Activated T-cell treated with anti-CD3 and anti-CD28 coated beads, Interleukin-2, amount 50 U/mL, for 72 hours (primary cell): ENCODE measurements around the gene OVCH1. TPM values are rescaled to one million over a fixed set of nuclear protein-coding genes. Genes with fewer than 3 reads are reported as not detected.
A peak's percentile ranks its signal among the peaks of the same experiment; 100 is the strongest.
"Not testable (repeated sequence)": the region's sequence is repeated elsewhere in the genome, so short reads cannot be mapped to it uniquely, and the experiment has no call there.

ENCODE experiments used
- ATAC-seq, 2 donors: fragments of 150-1000 bp; cut with Tn5 transposase; replicated peaks in 1 of 2; 2 replicates each; pipeline ENCODE4 v1.10.0; 2021; ENCODE audit warnings: moderate library complexity in 2 of 2, mild to moderate bottlenecking in 1 of 2
- DNase-seq, 2 donors: peaks; one replicate each; pipeline ENCODE4 v3.0.0; 2021 to 2022; ENCODE audit warnings: mixed read lengths in 1 of 2
- H3K27ac Mint-ChIP-seq: one replicate; pipeline ENCODE4 v1.8.0; 2022; ENCODE audit warnings: mild to moderate bottlenecking, moderate library complexity, mixed read lengths
- H3K27me3 Mint-ChIP-seq: one replicate; pipeline ENCODE4 v1.8.0; 2022; ENCODE audit warnings: low read depth, mixed read lengths
- H3K36me3 Mint-ChIP-seq, 2 donors: one replicate each; pipeline ENCODE4 v1.8.0; 2022; ENCODE audit warnings: mixed read lengths in 2 of 2, mild to moderate bottlenecking in 1 of 2; ENCODE audit not compliant: insufficient read depth in 2 of 2
- H3K4me1 Mint-ChIP-seq: one replicate; pipeline ENCODE4 v1.8.0; 2022; ENCODE audit warnings: low read depth, mixed read lengths
- H3K4me3 Mint-ChIP-seq, 2 donors: one replicate each; pipeline ENCODE4 v1.8.0; 2022; ENCODE audit warnings: mild to moderate bottlenecking in 2 of 2, mixed read lengths in 2 of 2, moderate library complexity in 2 of 2
- H3K9me3 Mint-ChIP-seq, 2 donors: one replicate each; pipeline ENCODE4 v1.8.0; 2022; ENCODE audit warnings: mixed read lengths in 2 of 2
- total RNA-seq, 2 donors: library from RNA; stranded (reverse); gene quantifications; one replicate each; pipeline ENCODE4 v1.2.3, GENCODE V29; 2022

OVCH1 gene
- total RNA-seq, 2 donors from 2014 or later, result not detected

DNA sequence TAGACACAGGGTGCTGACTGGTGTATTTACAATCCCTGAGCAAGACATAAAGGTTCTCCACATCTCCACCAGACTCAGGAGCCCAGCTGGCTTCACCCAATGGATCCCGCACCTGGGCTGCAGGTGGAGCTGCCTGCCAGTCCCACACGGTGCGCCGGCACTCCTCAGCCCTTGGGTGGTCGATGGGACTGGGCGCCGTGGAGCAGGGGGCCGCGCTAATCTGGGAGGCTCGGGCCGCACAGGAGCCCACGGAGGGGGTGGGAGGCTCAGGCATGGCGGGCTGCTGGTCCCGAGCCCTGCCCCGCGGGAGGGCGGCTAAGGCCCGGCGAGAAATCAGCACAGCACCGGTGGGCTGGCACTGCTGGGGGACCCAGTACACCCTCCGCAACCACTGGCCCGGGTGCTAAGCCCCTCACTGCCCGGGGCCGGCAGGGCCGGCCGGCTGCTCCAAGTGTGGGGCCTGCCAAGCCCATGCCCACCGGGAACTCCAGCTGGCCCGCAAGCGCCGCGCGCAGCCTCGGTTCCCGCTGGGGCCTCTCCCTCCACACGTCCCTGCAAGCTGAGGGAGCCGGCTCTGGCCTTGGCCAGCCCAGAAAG is 111.3 kb downstream of the OVCH1 start:
- not testable (repeated sequence) for H3K36me3 Mint-ChIP-seq, ATAC-seq, H3K9me3 Mint-ChIP-seq, H3K27ac Mint-ChIP-seq, H3K4me3 Mint-ChIP-seq, DNase-seq, H3K27me3 Mint-ChIP-seq
- H3K4me1 Mint-ChIP-seq, result peaks cover 26% of the 10 kb centered on the region

- not testable (repeated sequence) for DNase-seq, H3K27me3 Mint-ChIP-seq, ATAC-seq, H3K27ac Mint-ChIP-seq, H3K4me3 Mint-ChIP-seq, H3K9me3 Mint-ChIP-seq, H3K36me3 Mint-ChIP-seq
- peaks cover 17% of the 10 kb centered on the region for H3K4me1 Mint-ChIP-seq
These were observed 112.3 kb downstream of the OVCH1 start for GRCh38 chr12:29385194-29385593.

DNA sequence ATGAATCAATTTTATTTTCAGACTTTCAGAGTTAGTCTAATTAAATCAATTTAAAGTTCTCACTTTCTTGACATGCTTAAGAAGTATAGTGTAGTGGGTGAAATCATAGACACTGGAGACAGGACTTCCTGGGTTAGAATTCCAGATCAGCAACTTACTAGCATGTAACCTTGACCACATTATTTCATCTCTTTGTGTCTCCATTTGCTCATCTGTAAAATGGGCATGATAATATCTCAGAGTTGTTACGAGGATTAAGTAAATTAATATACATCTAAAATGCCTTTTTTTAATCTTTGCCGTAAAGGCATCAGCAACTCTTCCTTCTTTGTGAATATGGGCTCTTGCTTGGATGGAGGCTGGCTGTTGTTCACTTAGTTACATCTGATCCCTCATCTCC is 115.2 kb downstream of the OVCH1 start:
- Mint-ChIP-seq H3K4me1 (peaks cover 30% of the 10 kb centered on the region), H3K4me3 (peak overlapping the region; percentile 78 to 95), H3K27me3 (no peaks in the 10 kb centered on the region), H3K27ac (peak overlapping the region; percentile 96), H3K9me3 (no peaks in the 10 kb centered on the region), H3K36me3 (peaks cover 0 to 10% of the 10 kb centered on the region in 2 donors)
- DNase-seq (no peak), ATAC-seq (no peak)

- Mint-ChIP-seq H3K27me3 (no peaks in the 10 kb centered on the region), H3K36me3 (peaks cover 1 to 20% of the 10 kb centered on the region in 2 donors), H3K27ac (peak within 1 kb of the TSS; percentile 96), H3K4me1 (peaks cover 44% of the 10 kb centered on the region), H3K4me3 (peak within 1 kb of the TSS; percentile 95 to 99), H3K9me3 (peaks cover 0 to 1% of the 10 kb centered on the region in 2 donors)
- ATAC-seq (peak; percentile 94), DNase-seq (peak; percentile 89 to 90)
These were observed 116.7 kb downstream of the OVCH1 start, which contains the start of gene ERGIC2 for GRCh38 chr12:29380536-29381523. Gene ERGIC2 (minus strand): TSS chr12:29381172. CDS start chr12:29371633, 9,539 bp downstream.

Other genes starting within 250 kb of the OVCH1 start
- 10 to 100 TPM; 73.1 to 79.1 TPM for gene ERGIC2, start 116.5 kb downstream of the OVCH1 start, total RNA-seq